Ectodermal cell (in vitro differentiated cells): ENCODE results near the gene PLEKHA7.

Experiments used
- H3K27ac ChIP-seq: 2 replicates; pipeline ENCODE4 v1.7.0; 2013; ENCODE audit warnings: mild to moderate bottlenecking, low read depth, low read length; ENCODE audit not compliant: insufficient read depth, poor library complexity, severe bottlenecking
- H3K27me3 ChIP-seq: 2 replicates; pipeline ENCODE4 v1.7.0; 2013; ENCODE audit warnings: mild to moderate bottlenecking, low read length; ENCODE audit not compliant: insufficient read depth, control insufficient read depth, poor library complexity, severe bottlenecking
- H3K36me3 ChIP-seq: one replicate; pipeline ENCODE4 v1.7.0; 2013; ENCODE audit warnings: low read length; ENCODE audit not compliant: control insufficient read depth, insufficient read depth
- H3K4me1 ChIP-seq: one replicate; pipeline ENCODE4 v1.7.0; 2013; ENCODE audit warnings: low read length; ENCODE audit not compliant: control insufficient read depth, insufficient read depth
- H3K4me3 ChIP-seq: 2 replicates; pipeline ENCODE4 v1.7.0; 2013; ENCODE audit warnings: low read depth, low read length, control low read depth; ENCODE audit not compliant: insufficient read depth
- H3K9me3 ChIP-seq: 2 replicates; pipeline ENCODE4 v1.7.0; 2013; ENCODE audit warnings: mild to moderate bottlenecking, low read length, moderate library complexity; ENCODE audit not compliant: control insufficient read depth
- WGBS, 2 experiments: methylation state at CpG; one replicate each; pipeline ENCODE4 v1.1.7; 2013; ENCODE audit warnings: missing lambda C conversion rate in 2 of 2; 5-methylcytosine and 5-hydroxymethylcytosine counted together

The PLEKHA7 gene

DNA sequence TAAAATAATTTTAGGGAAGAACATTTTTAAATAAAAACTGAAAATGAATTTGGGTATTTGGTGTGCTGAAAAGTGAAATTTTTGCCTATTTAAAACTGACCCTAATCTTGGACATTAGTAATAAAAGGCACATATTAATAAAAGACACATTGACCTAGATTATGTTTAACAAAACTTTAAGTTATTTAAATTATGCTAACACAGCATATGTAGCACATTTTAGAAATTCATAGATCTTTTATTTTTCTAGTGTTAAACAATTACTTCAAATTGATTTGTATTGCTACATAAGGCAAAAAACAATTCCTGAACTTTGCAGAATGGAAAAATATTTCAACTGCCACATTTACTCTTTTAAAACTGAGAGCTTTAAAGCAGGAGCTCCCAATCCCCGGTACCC lies 265.1 kb downstream of the PLEKHA7 start:
- Histone ChIP-seq H3K27me3 (no peaks in the 10 kb centered on the region), H3K9me3 (no peaks in the 10 kb centered on the region), H3K4me1 (no peaks in the 10 kb centered on the region), H3K27ac (no peak overlapping the region), H3K36me3 (peaks cover 83% of the 10 kb centered on the region), H3K4me3 (no peak overlapping the region)
- WGBS, 2 experiments = 98 to 99% methylated on average over 1 of the region's 1 CpG

DNA sequence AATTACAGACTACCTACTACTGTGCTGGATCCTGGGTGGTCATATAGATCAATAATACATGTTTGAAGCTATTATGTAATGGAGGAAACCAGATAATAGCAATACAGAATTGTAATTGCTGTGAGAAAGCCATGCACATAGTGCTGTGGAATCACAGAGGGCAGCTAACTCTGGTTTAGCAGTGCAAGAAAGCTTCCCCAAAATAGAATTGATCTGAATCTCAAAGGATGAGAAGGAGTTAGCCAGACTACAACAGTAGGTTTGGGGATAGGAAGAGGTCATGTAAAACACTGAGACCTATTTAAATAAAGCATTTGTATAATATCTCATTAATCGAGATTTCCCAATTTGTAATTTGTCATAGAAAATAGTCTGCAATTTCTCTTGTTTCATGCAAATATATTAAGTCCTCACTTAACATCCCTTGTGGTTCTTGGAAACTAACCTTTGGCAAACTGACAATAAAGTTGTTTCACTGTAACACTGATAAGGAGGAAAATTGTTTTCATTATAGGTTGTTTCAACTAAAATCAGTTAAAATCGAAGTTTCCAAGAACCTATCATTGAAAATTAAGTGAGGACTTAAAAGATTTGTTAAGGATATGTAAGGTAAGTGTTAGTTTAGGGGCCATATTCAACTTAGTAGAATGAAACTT lies 268.1 kb downstream of the PLEKHA7 start:
- Histone ChIP-seq H3K9me3 (no peaks in the 10 kb centered on the region), H3K4me1 (no peaks in the 10 kb centered on the region)

DNA sequence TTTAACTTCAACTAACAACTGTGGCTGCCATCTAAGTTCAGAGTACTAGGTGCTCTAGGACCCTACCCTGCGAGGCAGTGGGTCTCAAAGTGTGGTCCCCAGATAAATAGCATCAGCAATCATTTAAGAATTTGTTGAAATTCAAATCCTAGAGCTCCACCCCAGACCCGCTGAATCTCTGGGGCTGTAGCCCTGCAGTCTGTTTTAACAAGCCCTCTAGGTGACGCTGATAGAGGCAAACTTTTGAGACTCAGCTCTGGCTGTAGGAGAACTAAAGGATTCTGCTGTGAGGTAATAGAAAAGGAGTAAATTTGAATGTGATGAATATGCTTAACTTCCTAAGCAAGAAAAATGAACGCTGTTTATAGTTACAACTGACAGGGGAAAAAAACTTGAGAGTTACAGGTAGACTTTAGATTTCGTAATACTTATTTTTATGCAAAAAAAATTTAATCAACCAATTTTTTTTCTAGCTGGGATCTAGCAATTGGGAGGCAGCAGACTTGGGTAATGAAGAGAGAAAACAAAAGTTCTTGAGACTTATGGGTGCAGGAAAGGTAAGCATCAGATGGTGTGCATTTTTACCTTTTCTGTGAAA lies 270.0 kb downstream of the PLEKHA7 start:
- H3K27me3 ChIP-seq = no peaks in the 10 kb centered on the region
- peaks cover 38% of the 10 kb centered on the region for H3K36me3 ChIP-seq
- H3K4me1 ChIP-seq = no peaks in the 10 kb centered on the region
- no peaks in the 10 kb centered on the region for H3K9me3 ChIP-seq
- H3K4me3 ChIP-seq = no peak overlapping the region
- H3K27ac ChIP-seq = no peak overlapping the region
- 70 to 77% methylated on average over 4 to 5 of the region's 5 CpGs for WGBS, 2 experiments

More for the DNA sequence above, 268.1 kb downstream of the PLEKHA7 start:
- 90 to 98% methylated on average over 2 of the region's 2 CpGs for WGBS, 2 experiments
- Histone ChIP-seq H3K4me3 (no peak overlapping the region), H3K36me3 (peaks cover 57% of the 10 kb centered on the region), H3K27ac (no peak overlapping the region), H3K27me3 (no peaks in the 10 kb centered on the region)

DNA sequence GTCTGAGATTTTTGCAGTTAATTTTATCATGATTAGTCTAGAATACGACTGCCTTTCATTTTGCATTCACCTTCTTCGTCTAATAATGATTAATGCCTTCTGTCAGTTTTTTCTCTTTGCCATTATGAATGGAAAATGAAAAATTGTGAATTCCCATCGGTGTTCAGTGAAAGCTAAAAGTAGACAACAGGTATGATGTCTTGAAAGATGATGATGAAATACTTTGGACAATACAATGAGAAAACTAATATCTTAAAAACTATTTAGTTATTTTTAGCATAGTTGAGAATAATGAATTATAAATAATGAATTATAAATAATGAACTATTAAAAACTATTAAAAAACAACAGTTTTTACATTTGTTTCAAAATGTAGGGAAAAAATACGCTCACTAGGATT lies 270.7 kb downstream of the PLEKHA7 start:
- Histone ChIP-seq H3K27ac (no peak overlapping the region), H3K9me3 (no peaks in the 10 kb centered on the region), H3K27me3 (no peaks in the 10 kb centered on the region), H3K4me3 (no peak overlapping the region), H3K4me1 (no peaks in the 10 kb centered on the region), H3K36me3 (peaks cover 31% of the 10 kb centered on the region)
- WGBS, 2 experiments = 88 to 95% methylated on average over 3 to 4 of the region's 4 CpGs

DNA sequence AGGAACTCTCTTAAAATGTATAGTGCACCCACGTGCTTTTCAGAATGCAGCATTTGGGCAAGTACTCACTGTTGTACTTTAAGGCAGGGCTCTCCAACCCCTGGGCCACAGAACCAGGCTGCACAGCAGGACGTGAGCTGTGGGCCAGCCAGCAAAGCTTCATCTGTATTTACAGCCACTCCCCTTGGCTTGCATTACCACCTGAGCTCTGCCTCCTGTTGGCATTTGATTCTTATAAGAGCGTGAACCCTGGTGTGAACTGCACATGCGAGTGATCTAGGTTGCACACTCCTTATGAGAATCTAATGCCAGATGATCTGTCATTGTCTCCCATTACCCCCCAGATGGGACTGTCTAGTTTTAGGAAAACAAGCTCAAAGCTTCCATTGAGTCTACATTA lies 272.7 kb downstream of the PLEKHA7 start:
- H3K36me3 ChIP-seq = peaks cover 11% of the 10 kb centered on the region
- 92 to 96% methylated on average over 4 of the region's 4 CpGs for WGBS, 2 experiments
- H3K4me3 ChIP-seq = no peak overlapping the region

DNA sequence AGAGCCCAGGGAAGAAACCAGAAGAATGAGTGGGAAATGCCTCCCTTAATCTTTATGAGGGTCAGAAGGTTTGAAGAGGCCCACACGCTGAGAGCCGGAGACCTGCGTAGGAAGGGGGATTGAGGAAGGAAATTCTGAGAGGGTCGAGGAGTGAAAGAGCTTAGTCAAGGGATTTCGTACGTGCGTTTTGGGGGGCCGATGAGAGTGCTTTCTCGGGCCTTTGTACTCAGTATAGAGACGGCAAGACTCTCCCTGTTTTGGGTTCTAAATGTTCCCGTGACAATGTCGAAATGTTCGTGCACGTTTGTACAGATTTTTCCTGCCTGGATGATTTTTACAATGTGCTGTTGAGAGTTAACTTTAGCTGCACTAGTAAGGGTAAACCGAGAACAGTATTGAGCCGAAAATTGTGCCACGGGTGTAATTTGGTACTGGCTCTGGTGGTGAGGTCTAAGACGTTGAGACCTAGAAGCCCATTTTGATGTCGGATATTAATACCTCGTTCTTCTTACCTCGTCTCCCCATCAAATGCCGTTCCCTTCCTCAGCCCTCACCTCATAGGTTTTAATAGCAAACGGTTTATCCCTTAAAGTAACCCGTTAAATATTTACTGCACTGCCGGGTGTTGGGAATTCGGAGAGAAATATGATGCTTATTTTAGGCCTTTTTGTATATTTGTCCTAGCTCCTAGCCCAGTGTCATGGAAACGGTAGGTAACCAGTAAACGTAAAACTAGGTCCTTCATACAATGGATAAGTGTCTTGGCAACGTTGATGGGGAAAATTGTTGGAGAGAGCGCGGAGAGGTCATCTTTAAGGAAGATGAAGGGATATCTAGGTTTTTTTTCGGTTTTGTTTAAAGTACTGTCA lies 275.0 kb downstream of the PLEKHA7 start:
- Histone ChIP-seq H3K36me3 (no peaks in the 10 kb centered on the region), H3K27ac (peak overlapping the region; percentile 96), H3K4me1 (no peaks in the 10 kb centered on the region), H3K27me3 (no peaks in the 10 kb centered on the region), H3K9me3 (no peaks in the 10 kb centered on the region), H3K4me3 (peak overlapping the region; percentile 93)
- 2 to 4% methylated on average over 31 to 32 of the region's 32 CpGs for WGBS, 2 experiments

More for the DNA sequence above, 272.7 kb downstream of the PLEKHA7 start:
- no peaks in the 10 kb centered on the region for H3K9me3 ChIP-seq
- no peaks in the 10 kb centered on the region for H3K27me3 ChIP-seq
- H3K27ac ChIP-seq = no peak overlapping the region
- no peaks in the 10 kb centered on the region for H3K4me1 ChIP-seq

DNA sequence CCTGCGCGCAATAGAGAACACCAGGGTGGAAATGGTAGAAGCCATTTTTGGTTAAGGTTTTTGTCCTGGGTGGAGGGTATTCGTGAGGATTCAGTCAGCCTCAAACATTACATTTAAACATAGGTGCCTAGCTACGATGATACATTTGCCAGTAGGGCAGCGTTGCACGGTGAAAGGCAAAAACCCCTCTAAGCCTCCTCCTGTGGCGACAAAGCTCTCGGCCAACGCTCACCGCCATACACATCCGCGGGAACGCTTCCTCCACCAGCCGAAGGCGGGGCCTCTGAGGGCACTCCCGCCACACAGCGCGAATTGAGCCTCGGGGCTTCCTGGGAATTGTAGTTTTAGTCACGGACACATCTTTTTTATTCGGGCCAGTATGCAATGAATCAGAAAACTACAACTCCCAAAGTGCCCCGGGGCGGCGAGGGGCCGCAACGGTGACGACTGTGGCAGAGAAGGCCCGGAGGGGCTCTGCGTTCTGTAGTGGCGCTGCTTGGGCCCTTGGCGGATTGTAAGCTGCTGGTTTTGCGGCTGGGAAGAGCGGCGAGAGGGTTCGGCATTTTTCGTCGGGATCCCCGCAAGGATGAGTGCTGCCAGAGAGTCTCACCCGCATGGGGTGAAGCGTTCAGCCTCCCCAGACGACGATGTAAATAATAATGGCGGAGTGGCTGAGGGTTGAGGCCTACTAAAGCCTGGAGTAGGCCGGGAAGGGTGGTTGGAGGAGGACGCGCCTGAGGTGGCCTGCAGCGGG lies 275.8 kb downstream of the PLEKHA7 start, which contains the start of gene C11orf58:
Gene C11orf58 (plus strand): TSS at position 455 of the 754 bp plus-strand sequence. CDS start 132 bp downstream, at position 587.
- Histone ChIP-seq H3K4me3 (peak within 1 kb of the TSS; percentile 93), H3K36me3 (no peaks in the 10 kb centered on the region), H3K4me1 (no peaks in the 10 kb centered on the region), H3K9me3 (no peaks in the 10 kb centered on the region), H3K27me3 (no peaks in the 10 kb centered on the region), H3K27ac (peak within 1 kb of the TSS; percentile 96)
- 0% methylated on average over 47 of the region's 47 CpGs for WGBS, 2 experiments

DNA sequence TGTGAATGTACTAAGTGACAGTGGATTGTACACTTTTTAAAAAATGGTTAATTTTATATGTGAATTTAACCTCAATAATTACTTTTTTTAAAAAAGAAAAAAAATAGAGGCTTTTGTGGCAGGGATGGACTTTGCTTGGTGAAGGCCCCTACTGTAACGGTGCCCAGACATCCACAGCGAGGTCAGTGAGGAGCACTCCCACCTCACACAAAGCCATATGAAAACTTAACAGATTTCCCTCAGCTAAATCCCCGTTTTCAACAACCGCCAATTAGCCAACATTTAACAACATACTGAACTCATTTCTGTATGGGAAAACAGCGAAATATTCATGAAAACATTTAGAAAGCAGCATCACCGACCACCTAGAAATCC lies 276.4 kb downstream of the PLEKHA7 start:
- Histone ChIP-seq H3K36me3 (no peaks in the 10 kb centered on the region), H3K4me3 (peak overlapping the region; percentile 93)
- WGBS, 2 experiments = 1 to 3% methylated on average over 5 to 6 of the region's 6 CpGs

More for the DNA sequence above, 276.4 kb downstream of the PLEKHA7 start:
- Histone ChIP-seq H3K4me1 (no peaks in the 10 kb centered on the region), H3K27me3 (no peaks in the 10 kb centered on the region), H3K27ac (peak overlapping the region; percentile 86), H3K9me3 (no peaks in the 10 kb centered on the region)
